H9 (cell line): ENCODE results near the gene SENP8. TPM values are rescaled to one million over a fixed set of nuclear protein-coding genes. Genes with fewer than 3 reads are reported as not detected.
"Not testable (repeated sequence)": the region's sequence is repeated elsewhere in the genome, so short reads cannot be mapped to it uniquely, and the experiment has no call there.

ENCODE experiments used
- DNase-seq: peaks from one replicate; pipeline ENCODE4 v3.0.0-alpha.2; 2017
- H2AFZ ChIP-seq: one replicate; pipeline ENCODE4 v1.6.1; 2013; ENCODE audit warnings: mild to moderate bottlenecking, low read length, control low read depth, moderate library complexity
- H2AK5ac ChIP-seq: 2 replicates; pipeline ENCODE4 v1.6.1; 2013; ENCODE audit warnings: low read length, control low read depth, mixed read lengths; ENCODE audit not compliant: insufficient read length
- H2BK120ac ChIP-seq: one replicate; pipeline ENCODE4 v1.6.1; 2013; ENCODE audit warnings: low read depth, mild to moderate bottlenecking, low read length, control low read depth, inconsistent platforms; ENCODE audit not compliant: poor library complexity, severe bottlenecking
- H2BK12ac ChIP-seq: 2 replicates; pipeline ENCODE4 v1.6.1; 2013; ENCODE audit warnings: low read length, control low read depth, mixed read lengths, low read depth; ENCODE audit not compliant: insufficient read length
- H2BK15ac ChIP-seq: 2 replicates; pipeline ENCODE4 v1.6.1; 2013; ENCODE audit warnings: low read depth, low read length, control low read depth
- H2BK20ac ChIP-seq: one replicate; pipeline ENCODE4 v1.6.1; 2013; ENCODE audit warnings: low read depth, mild to moderate bottlenecking, low read length, control low read depth, inconsistent platforms; ENCODE audit not compliant: poor library complexity, severe bottlenecking
- H2BK5ac ChIP-seq: 2 replicates; pipeline ENCODE4 v1.6.1; 2013; ENCODE audit warnings: low read length, control low read depth, mixed read lengths; ENCODE audit not compliant: insufficient read length
- H3K14ac ChIP-seq: 2 replicates; pipeline ENCODE4 v1.6.1; 2013; ENCODE audit warnings: low read length, control low read depth; ENCODE audit not compliant: insufficient read depth
- H3K18ac ChIP-seq: 2 replicates; pipeline ENCODE4 v1.6.1; 2013; ENCODE audit warnings: low read depth, mild to moderate bottlenecking, mixed read lengths, low read length, control low read depth; ENCODE audit not compliant: insufficient read length
- H3K23ac ChIP-seq: 2 replicates; pipeline ENCODE4 v1.6.1; 2013; ENCODE audit warnings: low read length, control low read depth, mixed read lengths, low read depth; ENCODE audit not compliant: insufficient read length
- H3K23me2 ChIP-seq: 2 replicates; pipeline ENCODE4 v1.6.1; 2013; ENCODE audit warnings: low read depth, mild to moderate bottlenecking, mixed read lengths, low read length, control low read depth; ENCODE audit not compliant: insufficient read length, poor library complexity, severe bottlenecking
- H3K27ac ChIP-seq: 2 replicates; pipeline ENCODE4 v1.5.1; 2013; ENCODE audit warnings: low read length, control low read depth, mixed read lengths, low read depth; ENCODE audit not compliant: insufficient read length
- H3K27me3 ChIP-seq: 2 replicates; pipeline ENCODE4 v1.6.1; 2013; ENCODE audit warnings: low read length, control low read depth, inconsistent platforms; ENCODE audit not compliant: insufficient read depth
- H3K4ac ChIP-seq: 2 replicates; pipeline ENCODE4 v1.6.1; 2013; ENCODE audit warnings: low read depth, mild to moderate bottlenecking, control low read depth, inconsistent platforms, low read length, moderate library complexity
- H3K4me1 ChIP-seq: 2 replicates; pipeline ENCODE4 v1.6.1; 2013; ENCODE audit warnings: low read length, control low read depth, inconsistent platforms; ENCODE audit not compliant: insufficient read depth
- H3K4me2 ChIP-seq: 2 replicates; pipeline ENCODE4 v1.6.1; 2013; ENCODE audit warnings: low read length, control low read depth, mixed read lengths; ENCODE audit not compliant: insufficient read length, insufficient read depth
- H3K56ac ChIP-seq: 2 replicates; pipeline ENCODE4 v1.6.1; 2013; ENCODE audit warnings: low read depth, mild to moderate bottlenecking, mixed read lengths, low read length, control low read depth; ENCODE audit not compliant: insufficient read length
- H3K79me1 ChIP-seq: 2 replicates; pipeline ENCODE4 v1.6.1; 2013; ENCODE audit warnings: low read depth, mild to moderate bottlenecking, moderate library complexity, low read length, control low read depth, inconsistent platforms; ENCODE audit not compliant: insufficient read depth, poor library complexity, severe bottlenecking
- H3K79me2 ChIP-seq: 2 replicates; pipeline ENCODE4 v1.6.1; 2013; ENCODE audit warnings: low read length, control low read depth, inconsistent platforms; ENCODE audit not compliant: insufficient read depth
- H3K9ac ChIP-seq: 2 replicates; pipeline ENCODE4 v1.6.1; 2013; ENCODE audit warnings: low read length, control low read depth, mixed read lengths; ENCODE audit not compliant: insufficient read length; ENCODE audit errors: extremely low read depth
- H3K9me3 ChIP-seq: one replicate; pipeline ENCODE4 v1.6.1; 2013; ENCODE audit warnings: low read depth, low read length, inconsistent platforms; ENCODE audit not compliant: control insufficient read depth
- H3T11ph ChIP-seq: one replicate; pipeline ENCODE4 v1.6.1; 2013; ENCODE audit warnings: mild to moderate bottlenecking, low read length, control low read depth, inconsistent platforms
- H4K20me1 ChIP-seq: one replicate; pipeline ENCODE4 v1.6.1; 2013; ENCODE audit not compliant: control insufficient read depth, insufficient read length, insufficient read depth
- H4K5ac ChIP-seq: 2 replicates; pipeline ENCODE4 v1.6.1; 2013; ENCODE audit warnings: low read depth, mild to moderate bottlenecking, mixed read lengths, low read length, control low read depth; ENCODE audit not compliant: insufficient read length
- H4K8ac ChIP-seq: replicated peaks from 2 replicates; pipeline ENCODE4 v1.6.1; 2013; ENCODE audit warnings: low read length, control low read depth, mixed read lengths, low read depth; ENCODE audit not compliant: insufficient read length
- H4K91ac ChIP-seq: 2 replicates; pipeline ENCODE4 v1.6.1; 2013; ENCODE audit warnings: low read depth, mild to moderate bottlenecking, moderate library complexity, mixed read lengths, low read length, control low read depth; ENCODE audit not compliant: insufficient read length
- H3K27ac Mint-ChIP-seq, 3 experiments: 2 replicates in 2 of 3; 3 replicates in 1 of 3; pipeline ENCODE4 v1.8.0; 2020 to 2021; ENCODE audit warnings: mixed read lengths in 3 of 3, mild to moderate bottlenecking in 1 of 3, moderate library complexity in 1 of 3
- H3K27me3 Mint-ChIP-seq: 2 replicates; pipeline ENCODE4 v1.8.0; 2021; ENCODE audit warnings: low read depth, mild to moderate bottlenecking, moderate library complexity, mixed read lengths
- H3K36me3 Mint-ChIP-seq, 3 experiments: 2 replicates in 2 of 3; 3 replicates in 1 of 3; pipeline ENCODE4 v1.8.0; 2020 to 2021; ENCODE audit warnings: low read depth in 3 of 3, mixed read lengths in 3 of 3; ENCODE audit not compliant: insufficient read depth in 1 of 3
- H3K4me1 Mint-ChIP-seq, 2 experiments: 2 replicates each; pipeline ENCODE4 v1.8.0; 2020; ENCODE audit warnings: mixed read lengths in 2 of 2
- H3K4me3 Mint-ChIP-seq, 2 experiments: 2 replicates in 1 of 2; 3 replicates in 1 of 2; pipeline ENCODE4 v1.8.0; 2020 to 2021; ENCODE audit warnings: mild to moderate bottlenecking in 2 of 2, mixed read lengths in 2 of 2, moderate library complexity in 1 of 2
- H3K9me3 Mint-ChIP-seq, 2 experiments: 2 replicates in 1 of 2; 3 replicates in 1 of 2; pipeline ENCODE4 v1.8.0; 2020; ENCODE audit warnings: mild to moderate bottlenecking in 2 of 2, mixed read lengths in 2 of 2, moderate library complexity in 1 of 2
- WGBS: extraction: QIAGEN DNeasy Blood & Tissue Kit; methylation state at CpG from one replicate; pipeline ENCODE4 v1.1.7; 2013; ENCODE audit warnings: missing lambda C conversion rate, low lambda C conversion rate, mixed read lengths; ENCODE audit not compliant: insufficient read length; ENCODE audit errors: extremely low coverage; 5-methylcytosine and 5-hydroxymethylcytosine counted together
- total RNA-seq: library from RNA; stranded (reverse); gene quantifications from 2 replicates; pipeline ENCODE4 v1.2.1, GENCODE V29; 2021
- TF ChIP-seq, protein P1 (sequence below): fragments of 200-600 bp; sonication (generic); conservative IDR thresholded peaks from 3 replicates; pipeline ENCODE4 v1.8.0; 2021; ENCODE audit warnings: antibody characterized with exemption, mild to moderate bottlenecking

Gene SENP8
- total RNA-seq, 1 experiment from 2014 or later = 4.8 TPM

DNA sequence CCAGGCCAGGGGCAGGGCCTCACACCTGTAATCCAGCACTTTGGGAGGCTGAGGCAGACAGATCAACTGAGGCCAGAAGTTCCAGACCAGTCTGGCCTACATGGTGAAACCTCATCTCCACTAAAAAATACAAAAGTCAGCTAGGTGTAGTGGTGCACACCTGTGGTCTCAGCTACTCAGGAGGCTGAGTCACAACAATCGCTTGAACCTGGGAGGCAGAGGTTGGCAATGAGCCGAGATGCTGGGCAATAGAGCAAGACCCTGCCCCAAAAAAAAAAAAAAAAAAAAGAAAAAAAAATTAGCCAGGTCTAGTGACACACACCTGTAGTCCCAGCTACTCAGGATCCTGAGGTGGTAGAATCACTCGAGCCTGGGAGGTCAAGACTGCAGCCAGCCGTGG lies 19.0 kb upstream of the SENP8 start:
- Histone ChIP-seq H2BK12ac (no peak overlapping the region), H3K23me2 (no peaks in the 10 kb centered on the region), H3K18ac (no peak overlapping the region), H2BK15ac (no peak overlapping the region), H2AK5ac (no peak overlapping the region), H3K27ac (no peak overlapping the region), H3K14ac (no peak overlapping the region), H2BK120ac (no peak overlapping the region), H3T11ph (no peak overlapping the region), H2BK5ac (no peak overlapping the region), H3K4ac (no peak overlapping the region), H2AFZ (no peak overlapping the region), H3K4me1 (no peaks in the 10 kb centered on the region), H4K91ac (no peak overlapping the region), H3K79me1 (no peaks in the 10 kb centered on the region), H3K27me3 (no peaks in the 10 kb centered on the region), H4K8ac (no peak overlapping the region), H3K4me2 (no peak overlapping the region), H3K23ac (no peak overlapping the region), H4K20me1 (no peaks in the 10 kb centered on the region), H3K9me3 (no peaks in the 10 kb centered on the region), H3K56ac (no peak overlapping the region), H2BK20ac (no peak overlapping the region), H3K9ac (no peak overlapping the region), H4K5ac (no peak overlapping the region), H3K79me2 (peaks cover 2% of the 10 kb centered on the region; the same call in 1 of the 2 replicates)
- no peaks in the 10 kb centered on the region for H3K27me3 Mint-ChIP-seq
- H3K36me3 Mint-ChIP-seq = peaks cover 0 to 10% (median 7%) of the 10 kb centered on the region in 3 experiments; a peak in 4 of 7 replicates
- peaks cover 2% of the 10 kb centered on the region in 2 experiments; a peak in 1 of 4 replicates for H3K4me1 Mint-ChIP-seq
- TF ChIP-seq, protein P1, sequence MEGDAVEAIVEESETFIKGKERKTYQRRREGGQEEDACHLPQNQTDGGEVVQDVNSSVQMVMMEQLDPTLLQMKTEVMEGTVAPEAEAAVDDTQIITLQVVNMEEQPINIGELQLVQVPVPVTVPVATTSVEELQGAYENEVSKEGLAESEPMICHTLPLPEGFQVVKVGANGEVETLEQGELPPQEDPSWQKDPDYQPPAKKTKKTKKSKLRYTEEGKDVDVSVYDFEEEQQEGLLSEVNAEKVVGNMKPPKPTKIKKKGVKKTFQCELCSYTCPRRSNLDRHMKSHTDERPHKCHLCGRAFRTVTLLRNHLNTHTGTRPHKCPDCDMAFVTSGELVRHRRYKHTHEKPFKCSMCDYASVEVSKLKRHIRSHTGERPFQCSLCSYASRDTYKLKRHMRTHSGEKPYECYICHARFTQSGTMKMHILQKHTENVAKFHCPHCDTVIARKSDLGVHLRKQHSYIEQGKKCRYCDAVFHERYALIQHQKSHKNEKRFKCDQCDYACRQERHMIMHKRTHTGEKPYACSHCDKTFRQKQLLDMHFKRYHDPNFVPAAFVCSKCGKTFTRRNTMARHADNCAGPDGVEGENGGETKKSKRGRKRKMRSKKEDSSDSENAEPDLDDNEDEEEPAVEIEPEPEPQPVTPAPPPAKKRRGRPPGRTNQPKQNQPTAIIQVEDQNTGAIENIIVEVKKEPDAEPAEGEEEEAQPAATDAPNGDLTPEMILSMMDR = no peak
- H3K27ac Mint-ChIP-seq = no peak overlapping the region
- H3K4me3 Mint-ChIP-seq = no peak overlapping the region
- WGBS = no CpG with 5 or more reads among the region's 4 CpGs
- DNase-seq = no peak
- H3K9me3 Mint-ChIP-seq = peaks cover 2 to 7% of the 10 kb centered on the region in 2 experiments; a peak in 4 of 5 replicates

DNA sequence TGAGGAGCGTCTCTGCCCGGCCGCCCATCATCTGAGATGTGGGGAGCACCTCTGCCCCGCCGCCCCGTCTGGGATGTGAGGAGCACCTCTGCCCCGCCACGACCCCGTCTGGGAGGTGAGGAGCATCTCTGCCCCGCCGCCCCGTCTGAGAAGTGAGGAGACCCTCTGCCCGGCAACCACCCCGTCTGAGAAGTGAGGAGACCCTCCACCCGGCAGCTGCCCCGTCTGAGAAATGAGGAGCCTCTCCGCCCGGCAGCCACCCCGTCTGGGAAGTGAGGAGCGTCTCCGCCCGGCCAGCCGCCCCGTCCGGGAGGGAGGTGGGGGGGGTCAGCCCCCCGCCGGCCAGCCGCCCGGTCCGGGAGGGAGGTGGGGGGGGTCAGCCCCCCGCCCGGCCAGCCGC lies 17.7 kb upstream of the SENP8 start:
- peaks cover 0 to 10% (median 7%) of the 10 kb centered on the region in 3 experiments; a peak in 4 of 7 replicates for H3K36me3 Mint-ChIP-seq
- H3K27ac Mint-ChIP-seq, H2BK20ac ChIP-seq: not testable (repeated sequence)

More for the DNA sequence above, 17.7 kb upstream of the SENP8 start:
- not testable (repeated sequence) for H3K27me3 ChIP-seq, H4K91ac ChIP-seq, H3K23me2 ChIP-seq, H3K9me3 ChIP-seq, H4K5ac ChIP-seq, H3K56ac ChIP-seq, H3K79me2 ChIP-seq, H3K4me2 ChIP-seq, H2AK5ac ChIP-seq, H3K9me3 Mint-ChIP-seq, H3K9ac ChIP-seq, H3K4me1 Mint-ChIP-seq, H2BK5ac ChIP-seq, H3K27me3 Mint-ChIP-seq, H3K18ac ChIP-seq, H3K27ac ChIP-seq, H3K79me1 ChIP-seq, DNase-seq, H3K23ac ChIP-seq, H3T11ph ChIP-seq, H4K8ac ChIP-seq, H3K14ac ChIP-seq, H2BK15ac ChIP-seq, H3K4me1 ChIP-seq, H4K20me1 ChIP-seq, H2BK120ac ChIP-seq, H2BK12ac ChIP-seq, H3K4me3 Mint-ChIP-seq, H2AFZ ChIP-seq, H3K4ac ChIP-seq
- WGBS = no CpG with 5 or more reads among the region's 33 CpGs
